ENCODE data around the gene EPHB3.

Gene EPHB3

DNA sequence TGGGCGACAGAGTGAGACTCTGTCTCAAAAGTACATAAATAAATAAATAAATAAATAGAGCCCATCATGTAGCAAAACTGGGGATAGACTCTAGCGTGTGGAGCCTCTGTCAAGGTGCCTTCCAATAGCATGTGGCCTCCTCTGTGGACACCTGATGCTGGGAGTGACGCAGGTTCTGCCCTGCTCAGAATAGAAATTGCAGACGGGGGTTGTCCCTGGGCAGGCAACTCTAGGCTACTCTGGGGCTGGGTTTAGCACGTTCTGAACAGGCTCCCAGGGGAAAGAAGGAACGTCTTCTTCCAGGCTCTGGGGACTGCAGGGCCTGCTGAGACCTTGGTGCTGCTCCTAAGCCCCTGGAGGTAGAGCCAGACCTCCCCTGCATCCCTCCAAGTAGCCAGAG lies 65.3 kb downstream of the EPHB3 start:
- no peak for DNase-seq (ENCODE audit: low read depth)

DNA sequence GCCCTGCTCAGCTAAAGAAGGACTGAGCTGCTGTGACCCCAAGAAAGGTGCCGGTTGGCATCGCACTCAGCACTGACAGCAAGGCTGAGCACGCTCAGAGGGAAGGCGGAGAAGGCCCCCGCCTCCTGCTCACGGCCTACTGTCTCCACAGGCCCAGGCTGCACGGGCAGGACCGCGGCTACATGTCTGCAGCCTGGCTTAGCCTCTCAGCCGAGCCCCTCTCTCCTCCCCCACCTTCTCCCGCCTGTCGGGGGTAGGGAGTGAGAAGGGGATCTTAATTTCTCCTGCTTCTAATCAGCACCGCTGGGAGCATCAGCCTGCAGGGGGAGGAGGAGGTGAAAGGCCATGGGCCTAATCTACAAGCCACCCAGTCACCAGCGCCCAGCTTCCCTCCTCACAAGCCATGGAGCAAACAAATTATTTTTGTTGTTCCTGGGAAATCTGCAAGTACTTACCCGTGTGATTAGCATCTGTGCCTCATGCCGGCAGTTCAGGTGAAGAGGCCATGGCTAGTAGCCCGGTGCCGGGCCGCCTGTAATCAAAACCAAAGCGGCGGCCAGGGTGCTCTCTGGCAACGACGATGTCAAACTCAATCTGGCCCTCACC lies 68.1 kb downstream of the EPHB3 start:
- no peak for DNase-seq (ENCODE audit: low read depth)

DNA sequence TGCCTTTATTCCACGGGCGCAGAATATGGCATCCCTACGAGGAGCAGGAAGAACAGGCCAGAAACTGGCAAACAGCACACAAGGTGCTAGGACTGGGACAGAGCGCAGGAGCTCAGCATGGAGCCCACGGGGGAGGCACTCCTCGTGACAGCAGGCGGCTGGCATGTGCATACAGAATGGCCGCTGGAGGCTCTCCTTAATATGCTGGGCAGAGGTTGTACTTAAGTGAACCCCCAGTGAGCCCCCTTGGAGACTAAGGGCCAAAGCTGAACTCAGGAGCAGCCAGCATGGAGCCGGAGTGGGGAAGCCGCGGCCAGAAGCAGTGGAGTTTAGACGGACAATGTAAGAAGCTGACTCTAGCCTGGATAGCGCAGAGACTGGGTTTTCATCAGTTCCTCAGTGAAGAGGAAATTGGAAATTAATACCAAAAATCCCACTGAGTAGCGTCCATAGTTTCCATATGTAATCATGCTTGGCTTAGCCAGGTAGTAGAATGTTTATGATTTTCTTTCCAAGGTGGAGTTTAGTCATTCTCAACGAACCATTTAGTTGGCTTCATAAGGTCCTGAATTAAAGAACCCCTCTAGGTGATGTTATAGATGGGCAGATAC lies 69.4 kb downstream of the EPHB3 start:
- DNase-seq (ENCODE audit: low read depth): no peak

DNA sequence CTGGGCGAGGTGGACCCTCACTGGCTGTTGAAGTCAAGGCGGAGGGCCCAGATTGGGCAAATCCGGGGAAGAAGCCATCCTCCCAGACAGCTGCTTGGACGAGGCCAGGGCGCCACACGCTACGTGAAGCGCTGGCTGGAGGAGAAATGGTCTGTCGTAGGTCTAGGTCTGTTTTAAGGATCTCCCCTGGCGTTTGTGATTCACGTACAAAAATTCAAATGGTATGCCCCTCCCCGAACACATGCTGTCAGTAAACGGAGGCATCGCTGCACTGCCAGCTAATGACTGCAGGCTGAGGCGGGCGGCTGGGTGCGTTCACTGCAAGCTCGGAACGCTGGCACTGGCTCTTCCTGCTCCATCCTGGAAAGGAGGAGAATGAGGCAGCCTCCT lies 69.9 kb downstream of the EPHB3 start:
- DNase-seq (ENCODE audit: low read depth): no peak

All from iris pigment epithelial cell (primary cell).